Keratinocyte (primary cell): ENCODE results near the gene UCHL1.

Experiments used
- CTCF ChIP-seq, 3 experiments: IDR thresholded peaks in 1 of 3; conservative IDR thresholded peaks in 1 of 3; optimal IDR thresholded peaks in 1 of 3; 2 replicates in 2 of 3; 3 replicates in 1 of 3; pipeline versions ENCODE3 to v1.5.1; 2011; ENCODE audit warnings: low read length in 3 of 3, mild to moderate bottlenecking in 3 of 3, moderate library complexity in 2 of 3, control low read depth in 1 of 3, inconsistent platforms in 1 of 3; ENCODE audit not compliant: insufficient read depth in 2 of 3; ENCODE audit errors: extremely low read depth in 1 of 3
- EZH2 ChIP-seq: IDR thresholded peaks from one replicate; pipeline ENCODE4 v1.6.1; 2012; ENCODE audit warnings: inconsistent platforms, mild to moderate bottlenecking, low read length, moderate library complexity

- TF ChIP-seq CTCF (optimal IDR thresholded peaks at IDR 0.05 in 1 of 3, IDR thresholded peaks at IDR 0.05 in 1 of 3, conservative IDR thresholded peaks at IDR 0.05 in 1 of 3; ENCODE audit: extremely low read depth in 1 of 3, insufficient read depth in 2 of 3, low read length in 3 of 3) (no peak), EZH2 (no peak)
Observed at GRCh38 chr4:41280010-41280409, 23.3 kb downstream of the UCHL1 start.
